Osteoblast (primary cell): ENCODE measurements around the gene SERPINH1. TPM values are rescaled to one million over a fixed set of nuclear protein-coding genes. Genes with fewer than 3 reads are reported as not detected.
A peak's percentile ranks its signal among the peaks of the same experiment; 100 is the strongest.
"Not testable (repeated sequence)": the region's sequence is repeated elsewhere in the genome, so short reads cannot be mapped to it uniquely, and the experiment has no call there.

ENCODE experiments used
- DNase-seq: peaks from one replicate; pipeline ENCODE4 v3.0.0; 2011; ENCODE audit warnings: low spot score, mixed read lengths; ENCODE audit not compliant: insufficient read length; ENCODE audit errors: missing footprints
- H2AFZ ChIP-seq: 2 replicates; pipeline ENCODE4 v1.6.0; 2011; ENCODE audit warnings: mild to moderate bottlenecking, low read length
- H3K27ac ChIP-seq: 2 replicates; pipeline ENCODE4 v1.5.1; 2011; ENCODE audit warnings: mild to moderate bottlenecking, low read depth, low read length, moderate library complexity
- H3K27me3 ChIP-seq: 2 replicates; pipeline ENCODE4 v1.6.0; 2012; ENCODE audit warnings: mild to moderate bottlenecking, control low read depth, inconsistent platforms, low read length, moderate library complexity; ENCODE audit not compliant: insufficient read depth
- H3K36me3 ChIP-seq: 2 replicates; pipeline ENCODE4 v1.5.1; 2011; ENCODE audit warnings: mild to moderate bottlenecking, low read length, control low read depth, moderate library complexity; ENCODE audit not compliant: insufficient read depth
- H3K4me1 ChIP-seq: 2 replicates; pipeline ENCODE4 v1.5.1; 2011; ENCODE audit warnings: mild to moderate bottlenecking, low read length, control low read depth, moderate library complexity; ENCODE audit not compliant: insufficient read depth
- H3K4me2 ChIP-seq: 2 replicates; pipeline ENCODE4 v1.6.0; 2011; ENCODE audit warnings: mild to moderate bottlenecking, low read length; ENCODE audit not compliant: insufficient read depth
- H3K4me3 ChIP-seq: fragments of 200-600 bp; sonication (generic); 3 replicates; pipeline ENCODE4 v1.5.1; 2012; ENCODE audit warnings: mild to moderate bottlenecking, low read length, inconsistent platforms; ENCODE audit not compliant: insufficient read depth
- H3K79me2 ChIP-seq: 2 replicates; pipeline ENCODE4 v1.6.0; 2012; ENCODE audit warnings: mild to moderate bottlenecking, low read length, control low read depth, inconsistent platforms; ENCODE audit not compliant: insufficient read depth
- H3K9me3 ChIP-seq: 2 replicates; pipeline ENCODE4 v1.5.1; 2011; ENCODE audit warnings: low read depth, low read length, control low read depth
- H4K20me1 ChIP-seq: 2 replicates; pipeline ENCODE4 v1.6.0; 2012; ENCODE audit warnings: mild to moderate bottlenecking, low read length, control low read depth; ENCODE audit not compliant: insufficient read depth
- CTCF ChIP-seq: IDR thresholded peaks from 2 replicates; pipeline ENCODE4 v1.5.1; 2011; ENCODE audit warnings: mild to moderate bottlenecking, low read depth, low read length, moderate library complexity; ENCODE audit errors: extremely low read depth
- total RNA-seq: library from RNA; depleted of rRNA; stranded (reverse); fragments of >200 nt; gene quantifications from 2 replicates; pipeline ENCODE4 v1.2.3, GENCODE V29; 2012

SERPINH1 gene
- total RNA-seq, 1 donor, result 1,318 TPM

DNA sequence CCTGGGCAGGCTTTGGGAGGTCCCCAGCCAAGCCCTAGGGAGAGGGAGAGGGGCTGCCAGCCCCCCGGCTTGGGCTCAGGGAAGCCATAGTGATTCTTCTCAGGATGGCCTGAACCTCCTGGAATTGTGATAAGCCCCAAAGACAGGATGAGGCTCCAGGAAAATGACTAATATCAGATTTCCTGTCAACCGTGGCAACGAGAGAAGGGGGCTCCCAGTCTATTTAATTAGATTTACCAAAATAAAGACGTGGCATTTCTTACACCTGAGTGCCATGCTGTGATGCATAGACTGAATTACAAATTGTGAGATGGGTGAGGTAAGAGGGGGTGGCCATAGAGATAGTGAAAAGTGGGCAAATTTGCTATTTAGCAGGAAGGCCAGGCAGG lies 20.4 kb downstream of the SERPINH1 start:
- H3K4me3 ChIP-seq, result peak overlapping the region; percentile 90
- H2AFZ ChIP-seq, result peak overlapping the region; percentile 94
- H3K27me3 ChIP-seq, result no peaks in the 10 kb centered on the region
- H3K36me3 ChIP-seq, result no peaks in the 10 kb centered on the region
- H3K4me1 ChIP-seq, result peaks cover 15% of the 10 kb centered on the region
- no peaks in the 10 kb centered on the region for H3K79me2 ChIP-seq
- H3K4me2 ChIP-seq, result peak overlapping the region; percentile 98
- peak overlapping the region; percentile 87 for H3K27ac ChIP-seq
- peak; percentile 46 for DNase-seq
- H4K20me1 ChIP-seq, result no peaks in the 10 kb centered on the region
- no peak for TF ChIP-seq CTCF
- no peaks in the 10 kb centered on the region for H3K9me3 ChIP-seq

GRCh38 chr11:75582895-75583717 lies 21.1 kb downstream of the SERPINH1 start:
- no peak for TF ChIP-seq CTCF
- Histone ChIP-seq H2AFZ (peak overlapping the region; percentile 94), H3K36me3 (no peaks in the 10 kb centered on the region), H3K79me2 (no peaks in the 10 kb centered on the region), H3K4me2 (peak overlapping the region; percentile 98), H3K27ac (peak overlapping the region; percentile 87), H3K27me3 (no peaks in the 10 kb centered on the region), H4K20me1 (no peaks in the 10 kb centered on the region), H3K9me3 (no peaks in the 10 kb centered on the region), H3K4me3 (peak overlapping the region; percentile 90), H3K4me1 (peaks cover 15% of the 10 kb centered on the region)
- peak; percentile 98 for DNase-seq

DNA sequence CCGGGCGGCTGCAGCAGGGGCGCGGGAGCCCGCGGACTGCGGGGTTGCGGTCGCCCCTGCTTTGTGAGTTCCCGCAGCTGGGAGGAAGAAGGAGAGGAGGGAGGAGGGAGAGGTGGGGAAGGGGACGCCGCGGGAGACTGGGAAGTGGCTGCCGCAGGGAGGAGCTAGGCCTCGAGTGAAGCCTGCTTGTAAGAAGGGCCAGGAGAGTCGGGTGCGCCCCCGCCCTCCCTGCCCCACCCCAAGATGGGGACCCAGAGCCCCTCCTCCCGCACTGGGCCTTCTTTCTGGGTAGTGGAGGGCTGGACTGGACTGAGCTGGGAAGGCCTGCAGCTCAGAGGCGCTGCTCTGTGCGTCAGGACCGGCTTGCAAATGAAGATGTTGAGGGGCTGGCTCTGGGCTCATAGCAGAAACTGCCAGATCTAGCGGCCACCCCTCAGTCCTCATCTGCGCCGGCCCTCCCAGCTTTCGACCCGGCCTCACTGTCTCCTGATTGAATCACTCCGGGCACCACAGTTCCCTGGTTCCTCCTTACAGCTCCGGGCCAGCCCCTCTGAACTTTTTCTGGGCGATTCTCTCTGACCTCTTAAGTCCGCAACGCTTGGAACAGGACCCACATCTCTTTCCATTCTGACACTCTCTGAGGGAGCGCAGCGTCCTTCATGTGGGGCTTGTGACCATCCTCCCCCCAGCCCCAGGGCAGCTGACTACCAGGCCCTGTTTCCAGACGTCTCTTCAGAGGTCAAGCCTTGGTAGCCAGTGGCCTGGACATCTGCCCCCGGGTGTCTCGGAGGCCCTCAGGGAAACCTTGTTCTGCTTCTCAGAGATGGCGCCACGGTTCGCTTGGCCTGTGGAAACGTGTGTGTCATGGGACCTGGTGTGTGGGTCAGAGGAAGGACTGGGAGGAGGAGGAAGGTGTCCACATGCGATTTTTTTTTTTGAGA lies 21.9 kb downstream of the SERPINH1 start:
- Histone ChIP-seq H4K20me1 (no peaks in the 10 kb centered on the region), H3K27ac (peak overlapping the region; percentile 87), H3K4me3 (peak overlapping the region; percentile 90), H3K4me2 (peak overlapping the region; percentile 98), H3K9me3 (no peaks in the 10 kb centered on the region), H2AFZ (peak overlapping the region; percentile 94), H3K36me3 (no peaks in the 10 kb centered on the region), H3K4me1 (peaks cover 15% of the 10 kb centered on the region), H3K79me2 (no peaks in the 10 kb centered on the region), H3K27me3 (no peaks in the 10 kb centered on the region)
- no peak for TF ChIP-seq CTCF
- peak; percentile 97 for DNase-seq

DNA sequence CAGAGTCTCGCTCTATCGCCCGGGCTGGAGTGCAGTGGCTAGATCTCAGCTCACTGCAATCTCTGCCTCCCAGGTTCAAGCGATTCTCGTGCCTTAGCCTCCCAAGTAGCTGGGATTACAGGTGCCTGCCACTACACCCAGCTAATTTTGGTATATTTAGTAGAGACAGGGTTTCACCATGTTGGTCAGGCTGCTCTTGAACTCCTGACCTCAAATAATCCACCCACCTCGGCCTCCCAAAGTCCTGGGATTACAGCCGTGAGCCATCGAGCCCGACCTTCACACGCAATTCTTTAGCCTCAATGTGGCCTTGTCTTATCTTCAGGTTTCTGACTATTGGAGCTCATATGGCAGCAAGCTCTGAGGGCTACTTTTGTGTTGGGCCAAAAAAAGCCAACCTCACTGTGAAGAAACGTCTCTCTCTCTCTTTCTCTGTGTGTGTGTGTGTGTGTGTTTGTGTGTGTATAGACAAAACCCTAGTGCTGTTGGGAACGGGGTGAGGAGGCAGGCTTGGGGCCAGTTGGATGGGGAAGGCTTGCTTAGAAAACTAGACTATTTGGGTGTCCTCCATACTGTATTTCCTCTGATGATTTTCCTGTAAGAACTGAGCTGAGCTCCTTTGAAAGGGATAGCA lies 22.7 kb downstream of the SERPINH1 start:
- H3K36me3 ChIP-seq, H4K20me1 ChIP-seq, H2AFZ ChIP-seq, H3K79me2 ChIP-seq, DNase-seq, H3K27ac ChIP-seq, H3K4me3 ChIP-seq, H3K9me3 ChIP-seq, H3K27me3 ChIP-seq: not testable (repeated sequence)
- H3K4me1 ChIP-seq, result peaks cover 15% of the 10 kb centered on the region
- peak overlapping the region; percentile 98 for H3K4me2 ChIP-seq
